Suprapubic skin (tissue), 4 donors: ENCODE measurements around the gene TK2. TPM values are rescaled to one million over a fixed set of nuclear protein-coding genes. Genes with fewer than 3 reads are reported as not detected.

Experiments used
- DNase-seq, 2 donors: peaks; one replicate each; pipeline ENCODE4 v3.0.0-alpha.2; 2019; ENCODE audit warnings: low spot score in 2 of 2
- H3K27ac ChIP-seq: fragments of 200-600 bp; sonication (generic); one replicate; pipeline ENCODE4 v1.5.1; 2019
- H3K27me3 ChIP-seq: fragments of 200-600 bp; sonication (generic); one replicate; pipeline ENCODE4 v1.5.1; 2019
- H3K36me3 ChIP-seq: fragments of 200-600 bp; sonication (generic); one replicate; pipeline ENCODE4 v1.5.1; 2019
- H3K4me1 ChIP-seq: fragments of 200-600 bp; sonication (generic); one replicate; pipeline ENCODE4 v1.5.1; 2019
- H3K4me3 ChIP-seq: fragments of 200-600 bp; sonication (generic); one replicate; pipeline ENCODE4 v1.5.1; 2019; ENCODE audit warnings: mild to moderate bottlenecking
- H3K9me3 ChIP-seq: fragments of 200-600 bp; sonication (generic); one replicate; pipeline ENCODE4 v1.5.1; 2019
- CTCF ChIP-seq, 2 donors: fragments of 200-600 bp in 1 of 2; fragments of 450-650 bp in 1 of 2; sonication (generic) in 1 of 2; IDR thresholded peaks; one replicate each; pipeline ENCODE4 v1.5.1; 2016 to 2019; ENCODE audit warnings: antibody characterized with exemption in 2 of 2, mild to moderate bottlenecking in 1 of 2, moderate library complexity in 1 of 2
- EP300 ChIP-seq: sonication (generic); formaldehyde crosslinking; IDR thresholded peaks from one replicate; pipeline ENCODE4 v1.6.1; 2017; ENCODE audit warnings: antibody characterized with exemption
- POLR2A ChIP-seq, 2 donors: fragments of 450-650 bp; IDR thresholded peaks; one replicate each; pipeline ENCODE4 v1.6.1; 2017; ENCODE audit warnings: antibody characterized with exemption in 2 of 2, mild to moderate bottlenecking in 2 of 2, moderate library complexity in 2 of 2
- POLR2AphosphoS5 ChIP-seq, 3 donors: sonication (generic); formaldehyde crosslinking; IDR thresholded peaks; one replicate each; pipeline ENCODE4 v1.6.1; 2017; ENCODE audit warnings: antibody characterized with exemption in 3 of 3
- WGBS: methylation state at CpG from one replicate; pipeline ENCODE4 v1.1.5; 2018; 5-methylcytosine and 5-hydroxymethylcytosine counted together
- total RNA-seq, 4 donors: library from RNA; depleted of rRNA; stranded (reverse); fragments of >200 nt; gene quantifications; one replicate each; pipeline ENCODE4 v1.1.0, GENCODE V29; 2016

TK2 gene
- total RNA-seq, 4 donors from 2014 or later: 13.6 to 27.0 (median 19.7) TPM

- H3K9me3 ChIP-seq: no peaks in the 10 kb centered on the region
- H3K27me3 ChIP-seq: no peaks in the 10 kb centered on the region
- H3K4me1 ChIP-seq: peaks cover 38% of the 10 kb centered on the region
- H3K27ac ChIP-seq: no peak overlapping the region
- 92% methylated on average over 5 of the region's 5 CpGs for WGBS
- H3K36me3 ChIP-seq: peaks cover 9% of the 10 kb centered on the region
- DNase-seq: peak in 1 of 2 donors; percentile 45
- TF ChIP-seq EP300: no peak
- no peak for TF ChIP-seq POLR2AphosphoS5 (IDR thresholded peaks at IDR 0.05)
- no peak for TF ChIP-seq CTCF (IDR thresholded peaks at IDR 0.05)
- no peak for TF ChIP-seq POLR2A (IDR thresholded peaks at IDR 0.05)
- no peak overlapping the region for H3K4me3 ChIP-seq
These were observed 2.6 kb downstream of the TK2 start for GRCh38 chr16:66547101-66547989.

- TF ChIP-seq POLR2AphosphoS5 (IDR thresholded peaks at IDR 0.05) (no peak), CTCF (IDR thresholded peaks at IDR 0.05) (no peak), POLR2A (IDR thresholded peaks at IDR 0.05) (no peak), EP300 (no peak)
- 84% methylated on average over 7 of the region's 7 CpGs for WGBS
- no peaks in the 10 kb centered on the region for H3K27me3 ChIP-seq
- H3K27ac ChIP-seq: no peak overlapping the region
- H3K4me1 ChIP-seq: peaks cover 18% of the 10 kb centered on the region
- no peak for DNase-seq
- peaks cover 16% of the 10 kb centered on the region for H3K36me3 ChIP-seq
- no peaks in the 10 kb centered on the region for H3K9me3 ChIP-seq
- H3K4me3 ChIP-seq: no peak overlapping the region
These were observed 5.7 kb downstream of the TK2 start for GRCh38 chr16:66544016-66544757.

GRCh38 chr16:66543541-66543940 is 6.4 kb downstream of the TK2 start:
- H3K9me3 ChIP-seq: no peaks in the 10 kb centered on the region
- no peaks in the 10 kb centered on the region for H3K27me3 ChIP-seq
- WGBS: 86% methylated on average over 6 of the region's 6 CpGs
- no peak for DNase-seq
- TF ChIP-seq POLR2AphosphoS5 (IDR thresholded peaks at IDR 0.05) (no peak), POLR2A (IDR thresholded peaks at IDR 0.05) (no peak), EP300 (no peak), CTCF (IDR thresholded peaks at IDR 0.05) (no peak)
- no peak overlapping the region for H3K27ac ChIP-seq
- H3K4me1 ChIP-seq: peaks cover 12% of the 10 kb centered on the region
- no peak overlapping the region for H3K4me3 ChIP-seq
- H3K36me3 ChIP-seq: peaks cover 16% of the 10 kb centered on the region

GRCh38 chr16:66542396-66542795 is 7.5 kb downstream of the TK2 start:
- Histone ChIP-seq H3K27me3 (no peaks in the 10 kb centered on the region), H3K4me1 (peaks cover under 1% of the 10 kb centered on the region), H3K4me3 (no peak overlapping the region), H3K36me3 (peaks cover 22% of the 10 kb centered on the region), H3K9me3 (no peaks in the 10 kb centered on the region), H3K27ac (no peak overlapping the region)
- TF ChIP-seq CTCF (IDR thresholded peaks at IDR 0.05) (no peak), EP300 (no peak), POLR2A (IDR thresholded peaks at IDR 0.05) (no peak), POLR2AphosphoS5 (IDR thresholded peaks at IDR 0.05) (no peak)
- no peak for DNase-seq
- 78% methylated on average over 3 of the region's 3 CpGs for WGBS
